Inferior parietal cortex (tissue), 1 donor: Measurements from ENCODE around the gene LCK.
"Not testable (repeated sequence)": the region's sequence is repeated elsewhere in the genome, so short reads cannot be mapped to it uniquely, and the experiment has no call there.

Experiments
- DNase-seq: peaks from one replicate; pipeline ENCODE4 v3.0.0-alpha.2; 2016; ENCODE audit errors: extremely low spot score

LCK gene

DNA sequence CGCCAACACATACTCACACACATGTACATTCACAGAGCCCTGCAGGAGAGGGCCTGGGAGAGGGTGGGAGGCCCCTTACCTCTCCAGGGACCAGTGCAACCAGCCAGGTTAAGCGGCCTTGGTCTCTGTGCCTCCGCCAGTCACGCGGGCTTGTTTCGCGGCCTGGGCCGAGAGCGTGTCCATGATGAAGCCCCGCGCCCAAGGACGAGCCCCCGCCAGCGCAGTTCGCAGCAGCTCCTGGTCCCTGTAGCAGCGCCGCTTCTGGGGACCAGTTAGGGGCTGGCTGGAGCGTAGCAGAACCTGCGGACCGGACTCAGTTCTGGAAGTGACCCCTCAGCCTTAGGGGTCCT lies 11.3 kb upstream of the LCK start:
- DNase-seq, result no peak

DNA sequence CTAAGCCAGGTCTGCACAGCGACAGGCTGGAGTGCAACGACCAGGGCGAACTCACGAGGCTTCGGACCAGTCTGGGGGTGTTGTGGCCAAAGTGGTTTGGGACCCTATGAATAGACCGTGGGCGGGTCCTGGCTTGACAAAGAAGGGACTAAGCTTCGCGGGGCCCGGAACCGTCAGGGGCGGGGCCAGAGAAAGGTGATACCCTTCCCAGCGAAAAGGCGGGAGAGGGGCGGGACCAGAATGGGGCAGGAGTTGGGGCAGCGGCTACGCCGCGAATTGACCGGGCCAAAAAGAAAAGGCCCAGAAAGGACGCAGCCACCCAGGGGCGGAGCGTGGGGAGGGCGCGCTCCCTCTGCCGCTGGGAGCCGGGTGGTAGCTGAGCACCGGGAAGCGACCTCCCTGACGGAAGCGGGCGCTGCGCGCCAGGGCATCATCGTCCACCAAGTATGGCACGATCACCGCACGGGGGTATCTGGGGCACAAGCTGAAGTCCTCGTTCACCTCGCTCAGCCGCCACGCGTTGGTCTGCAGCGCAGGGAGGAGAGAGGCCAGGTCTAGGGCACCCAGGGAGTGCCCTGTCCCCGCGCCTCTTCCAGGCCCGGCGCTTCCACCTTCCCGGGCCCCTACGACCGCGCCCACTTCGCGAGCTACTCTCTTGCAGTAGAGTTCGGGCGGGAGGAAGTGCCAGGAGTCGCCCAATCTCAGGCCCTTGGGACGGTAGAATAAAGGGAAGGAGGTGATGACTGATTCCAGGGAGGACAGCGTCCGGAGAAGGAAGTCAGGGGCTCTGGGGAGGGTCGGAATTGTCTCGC lies 10.7 kb upstream of the LCK start:
- peak; percentile 39 for DNase-seq

DNA sequence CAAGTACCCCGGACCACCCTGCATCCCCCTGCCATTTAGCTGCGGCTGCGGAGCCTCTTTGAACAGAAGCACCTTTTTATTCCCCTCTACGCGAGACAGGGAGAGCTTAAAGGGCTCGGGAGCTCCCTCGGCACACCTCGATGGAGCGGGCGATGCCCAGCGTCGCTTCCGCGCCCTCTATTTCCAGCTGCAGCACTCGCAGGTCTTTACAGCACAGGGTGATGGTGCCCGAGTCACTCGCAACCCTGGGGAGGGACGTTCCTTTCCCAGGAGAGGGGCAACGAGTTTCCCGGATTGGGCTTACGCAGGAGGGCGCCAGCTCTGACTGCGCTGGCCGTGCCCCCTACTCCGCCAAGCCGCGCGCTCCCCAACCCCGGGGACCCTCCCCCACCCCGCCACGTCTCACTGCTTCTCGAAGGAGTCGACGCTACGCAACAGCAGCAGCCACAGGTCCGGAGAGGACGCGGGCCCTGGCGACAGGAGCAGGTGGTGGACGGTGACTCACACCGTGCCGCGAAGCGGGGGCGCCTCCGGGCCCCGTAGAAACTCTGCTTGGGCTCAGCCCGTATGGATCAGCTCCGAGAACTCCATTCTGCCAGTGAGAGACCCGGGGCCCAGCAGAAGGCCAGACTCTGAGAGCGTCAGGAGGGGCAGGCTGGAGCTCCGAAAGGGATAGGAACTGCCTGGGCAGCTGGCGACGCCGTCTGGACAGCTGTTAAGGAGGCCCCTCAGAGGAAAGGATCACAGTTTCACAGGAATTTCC lies 9.9 kb upstream of the LCK start:
- DNase-seq, result peak; percentile 15

DNA sequence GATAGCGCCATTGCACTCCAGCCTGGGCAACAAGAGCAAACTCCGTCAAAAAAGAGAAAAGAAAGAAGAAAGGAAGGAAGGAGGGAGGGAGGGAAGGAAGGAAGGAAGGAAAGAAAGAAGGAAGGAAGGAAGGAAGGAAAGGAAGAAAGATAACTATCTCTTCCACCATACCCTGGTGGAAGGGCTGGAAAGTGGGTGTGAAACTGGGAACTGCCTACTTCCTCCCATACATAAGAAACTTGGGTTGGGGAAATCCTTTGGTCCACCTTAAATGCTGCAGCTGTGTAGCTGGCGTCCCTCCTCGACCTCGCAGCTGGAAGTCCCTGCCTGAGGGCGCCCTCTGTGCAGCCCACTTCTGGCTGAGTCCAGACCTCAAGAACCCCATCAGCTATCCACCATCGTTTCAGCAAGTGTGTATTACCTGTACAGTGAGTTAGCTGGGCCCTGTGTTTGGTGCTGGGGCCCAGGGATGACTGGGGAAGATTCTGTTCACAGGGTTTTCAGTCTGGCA lies 8.7 kb upstream of the LCK start:
- peak; percentile 41 for DNase-seq

DNA sequence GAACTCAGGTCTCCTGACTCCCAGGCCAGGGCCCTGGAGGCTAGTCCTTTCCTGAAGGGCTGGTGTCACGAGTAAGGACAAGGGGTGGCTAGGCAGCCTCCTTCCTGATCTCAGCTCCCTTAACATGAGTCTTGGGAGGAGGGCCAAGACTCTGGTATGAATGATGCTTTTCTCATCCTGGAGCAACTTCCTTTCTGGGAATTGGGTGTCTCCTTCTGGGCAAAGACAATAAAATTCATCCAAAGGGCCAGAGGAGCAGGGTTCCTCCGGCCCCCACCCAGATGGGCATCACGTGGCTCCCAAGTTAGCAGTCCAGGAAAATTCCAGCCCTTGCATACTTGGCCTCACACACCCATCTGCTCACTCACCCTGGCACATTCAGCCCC lies 4.2 kb upstream of the LCK start, which contains the start of gene FAM167B:
FAM167B (plus strand) TSS at position 335 of the 386 bp plus-strand sequence. CDS start 200 bp downstream, outside the sequence.
- DNase-seq, result no peak

DNA sequence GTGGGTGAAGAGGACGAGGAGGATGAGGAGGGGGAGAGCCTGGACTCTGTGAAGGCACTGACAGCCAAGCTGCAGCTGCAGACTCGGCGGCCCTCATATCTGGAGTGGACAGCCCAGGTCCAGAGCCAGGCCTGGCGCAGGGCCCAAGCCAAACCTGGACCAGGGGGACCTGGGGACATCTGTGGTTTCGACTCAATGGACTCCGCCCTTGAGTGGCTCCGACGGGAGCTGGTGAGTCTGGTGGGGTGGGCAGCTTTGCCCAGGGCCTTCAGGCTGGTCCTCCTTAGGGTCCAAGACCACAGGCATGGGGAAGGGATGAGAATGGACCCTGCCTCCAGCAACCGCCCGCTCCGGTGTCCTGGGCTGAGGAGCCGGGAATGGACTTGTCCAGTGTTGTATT lies 3.6 kb upstream of the LCK start:
- no peak for DNase-seq

DNA sequence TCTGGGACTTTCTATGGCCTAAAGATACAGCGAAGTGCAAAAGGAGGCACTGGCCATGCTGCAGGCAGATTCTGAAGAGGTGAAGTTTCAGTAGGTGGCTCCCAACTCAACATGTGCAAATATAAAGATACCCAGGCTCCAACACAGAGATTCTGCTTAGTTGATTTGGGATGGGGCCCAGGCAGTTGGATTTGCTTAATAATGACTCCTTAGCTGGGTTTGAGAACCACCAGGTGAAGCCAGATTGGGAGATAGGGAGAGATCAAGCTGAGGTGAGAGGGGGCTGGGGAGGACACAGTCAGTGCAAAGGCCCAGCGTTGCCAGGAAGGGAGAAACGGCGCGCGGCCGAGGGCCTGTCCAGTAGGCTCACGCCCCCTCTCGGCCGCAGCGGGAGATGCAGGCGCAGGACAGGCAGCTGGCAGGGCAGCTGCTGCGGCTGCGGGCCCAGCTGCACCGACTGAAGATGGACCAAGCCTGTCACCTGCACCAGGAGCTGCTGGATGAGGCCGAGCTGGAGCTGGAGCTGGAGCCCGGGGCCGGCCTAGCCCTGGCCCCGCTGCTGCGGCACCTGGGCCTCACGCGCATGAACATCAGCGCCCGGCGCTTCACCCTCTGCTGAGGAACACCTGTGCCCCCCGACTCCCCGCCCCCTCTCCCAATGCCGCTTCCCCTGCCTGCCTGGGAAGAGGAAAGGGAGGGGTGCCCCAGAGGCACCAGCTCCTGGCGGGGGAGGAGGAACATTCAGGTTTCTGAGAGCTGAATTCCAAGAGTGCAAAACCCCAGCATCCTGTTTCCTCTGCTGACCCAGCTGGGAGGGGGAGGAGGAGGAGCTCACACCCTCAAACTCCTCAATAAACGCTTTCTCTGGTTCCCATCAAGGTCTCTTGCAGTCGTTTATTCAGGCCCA lies 2.8 kb upstream of the LCK start:
- no peak for DNase-seq

DNA sequence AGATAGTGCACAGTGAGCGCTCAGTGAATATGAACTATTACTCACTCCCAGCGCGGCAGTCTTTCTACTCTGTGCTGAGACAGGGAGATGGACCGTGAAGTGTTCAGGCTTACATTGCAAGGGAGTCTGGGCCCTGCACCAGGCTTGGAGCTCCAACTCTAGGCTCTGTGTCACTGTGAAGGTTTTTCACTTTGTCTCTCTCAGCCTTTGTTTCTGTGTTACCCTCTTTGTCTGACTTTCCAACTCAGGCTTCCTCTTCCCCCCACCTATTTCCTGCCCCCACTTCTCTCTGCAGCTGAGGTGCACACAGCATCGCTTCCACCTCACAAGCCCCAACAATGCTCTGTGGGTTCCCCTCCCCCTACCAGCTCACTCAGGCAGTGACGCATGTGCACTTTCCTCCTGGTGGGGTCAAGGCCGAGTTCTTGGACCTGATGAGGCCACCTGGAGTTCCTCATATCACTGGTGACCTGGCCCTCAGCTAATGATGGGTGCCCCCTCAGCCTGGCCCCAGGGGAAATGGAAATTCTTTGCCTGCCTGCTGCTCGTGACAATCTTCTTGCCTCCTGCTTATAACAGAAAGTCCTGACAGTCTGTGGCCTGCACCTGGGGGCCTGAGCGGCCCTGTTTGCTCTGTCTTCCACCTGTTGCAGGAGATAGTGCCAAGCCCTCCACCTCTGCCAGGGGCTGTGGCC lies 1.1 kb upstream of the LCK start:
- DNase-seq, result no peak

DNA sequence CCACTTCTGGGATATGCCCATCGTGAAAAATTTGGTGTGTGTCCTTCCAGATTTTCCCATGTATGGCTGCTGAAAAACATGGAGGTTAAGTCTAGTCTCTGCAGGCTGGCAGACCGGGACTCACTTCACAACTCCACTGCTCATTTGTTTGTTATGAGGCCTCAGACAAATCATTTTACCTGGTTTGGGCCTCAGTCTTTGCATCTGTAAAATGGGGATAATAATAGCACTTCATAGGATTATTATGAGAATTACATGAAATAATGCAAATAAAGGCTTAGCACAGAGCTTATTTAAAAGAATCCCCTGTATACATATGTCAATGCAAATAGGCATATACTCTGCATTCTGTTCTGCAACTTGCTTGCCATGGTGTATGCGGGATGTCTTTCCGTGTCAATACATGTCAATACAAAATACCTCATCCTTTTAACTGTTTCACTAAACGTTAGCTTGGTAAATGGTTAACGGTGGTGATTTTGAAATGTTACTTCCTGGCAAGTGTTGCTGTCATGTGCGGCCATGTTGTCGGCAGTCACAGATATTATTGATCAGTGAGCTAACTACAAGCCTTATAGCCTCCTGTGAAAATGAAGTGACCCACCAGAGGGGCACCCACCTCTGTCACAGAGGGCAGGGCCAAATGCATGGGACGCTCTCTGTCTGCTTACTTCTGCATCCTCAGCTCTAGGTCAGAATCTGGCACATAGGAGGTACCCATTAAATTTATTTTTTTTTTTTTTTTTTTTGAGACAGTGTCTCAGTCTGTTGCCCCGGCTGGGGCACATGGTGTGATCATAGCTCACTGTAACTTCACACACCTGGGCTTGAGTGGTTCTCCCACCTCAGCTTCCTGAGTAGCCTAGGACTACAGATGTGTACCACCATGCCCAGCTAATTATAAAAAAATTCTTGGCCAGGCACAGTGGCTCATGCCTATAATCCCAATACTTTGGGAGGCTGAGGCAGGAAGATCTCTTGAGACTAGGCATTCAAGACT lies 4.3 kb downstream of the LCK start:
- no peak for DNase-seq

DNA sequence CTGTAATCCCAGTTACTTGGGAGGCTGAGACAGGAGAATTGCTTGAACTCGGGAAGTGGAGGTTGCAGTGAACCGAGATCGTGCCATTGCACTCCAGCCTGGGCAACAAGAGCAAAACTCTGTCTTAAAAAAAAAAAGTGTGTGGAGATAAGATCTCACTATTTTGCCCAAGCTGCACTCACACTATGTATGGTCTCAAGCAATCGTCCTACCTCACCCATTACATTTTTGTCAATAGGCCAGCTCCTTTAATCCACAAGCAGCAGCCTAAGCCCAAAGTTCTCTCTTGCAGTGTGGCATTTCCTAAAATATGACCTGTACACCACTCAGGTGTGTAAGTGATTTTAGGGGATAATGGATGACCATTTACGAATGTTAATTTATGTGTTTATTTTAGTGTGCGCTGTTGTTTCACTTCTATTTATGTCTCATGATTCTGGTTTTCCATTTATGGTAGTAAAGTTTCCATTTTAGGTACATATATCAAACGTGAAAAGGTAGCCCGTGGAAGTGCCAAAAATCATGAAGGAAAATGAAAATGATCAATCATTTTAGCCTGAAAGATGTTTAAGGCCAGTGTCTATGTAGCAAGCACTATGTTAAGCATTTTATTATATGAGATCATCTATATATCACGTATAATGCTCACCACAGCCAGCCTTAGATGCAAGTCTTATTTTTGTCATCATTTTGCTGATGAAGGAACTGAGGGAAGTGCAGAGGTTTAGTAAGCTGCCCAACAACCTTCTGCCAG lies 5.6 kb downstream of the LCK start:
- no peak for DNase-seq

DNA sequence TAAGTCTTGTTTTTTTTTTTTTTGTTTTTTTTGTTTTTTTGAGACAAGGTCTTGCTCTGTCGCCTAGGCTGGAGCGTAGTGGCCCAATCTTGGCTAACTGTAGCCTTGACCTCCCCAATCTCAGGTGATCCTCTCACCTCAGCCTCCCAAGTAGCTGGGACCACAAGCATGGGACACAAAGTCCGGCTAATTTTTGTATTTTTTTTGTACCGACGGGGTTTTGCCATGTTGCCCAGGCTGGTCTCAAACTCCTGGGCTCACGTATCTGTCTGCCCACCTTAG lies 6.1 kb downstream of the LCK start:
- no peak for DNase-seq

DNA sequence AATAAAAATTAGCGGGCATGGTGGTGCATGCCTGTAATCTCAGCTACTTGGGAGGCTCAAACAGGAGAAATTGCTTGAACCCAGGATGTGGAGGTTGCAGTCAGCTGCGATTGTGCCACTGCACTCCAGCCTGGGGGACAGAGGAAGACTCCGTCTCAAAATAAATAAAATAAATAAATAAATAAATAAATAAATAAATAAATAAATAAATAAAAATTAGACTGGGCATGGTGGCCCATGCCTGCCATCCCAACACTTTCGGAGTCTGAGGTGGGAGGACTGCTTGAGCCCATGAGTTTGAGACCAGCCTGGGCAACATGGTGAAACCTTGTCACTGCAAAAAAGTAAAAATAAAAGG lies 12.2 kb downstream of the LCK start:
- DNase-seq, result not testable (repeated sequence)

DNA sequence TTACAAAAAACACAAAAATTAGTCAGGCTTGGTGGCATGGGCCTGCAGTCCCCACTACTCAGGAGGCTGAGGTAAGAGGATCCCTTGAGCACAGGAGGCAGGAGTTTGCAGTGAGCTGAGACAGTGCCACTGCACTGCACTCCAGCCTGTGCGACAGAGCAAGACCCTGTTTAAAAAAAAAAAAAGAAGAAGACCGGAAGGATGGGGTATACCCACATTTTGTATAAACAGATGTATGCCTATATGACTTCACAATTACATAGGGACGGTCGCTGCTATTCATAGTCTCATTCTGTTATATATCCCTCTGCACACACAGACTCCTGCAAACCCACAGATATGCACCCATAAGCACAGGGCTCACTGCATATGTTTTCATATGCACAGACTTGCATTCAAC lies 12.7 kb downstream of the LCK start:
- no peak for DNase-seq

DNA sequence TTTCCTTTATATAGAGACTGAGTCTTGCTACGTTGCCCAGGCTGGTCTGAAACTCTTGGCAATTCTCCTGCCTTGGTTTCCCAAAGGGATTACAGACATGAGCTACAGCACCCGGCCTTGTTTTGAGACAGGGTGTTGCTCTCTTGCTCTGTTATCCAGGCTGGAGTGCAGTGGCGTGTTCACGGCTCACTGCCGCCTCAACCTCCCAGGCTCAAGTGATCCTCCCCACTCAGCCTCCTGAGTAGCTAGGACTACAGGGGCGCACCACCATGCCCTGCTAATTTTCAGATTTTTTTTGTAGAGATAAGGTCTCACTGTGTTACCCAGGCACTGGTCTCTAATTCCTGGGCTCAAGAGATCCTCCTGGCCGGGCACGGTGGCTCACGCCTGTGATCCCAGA lies 14.8 kb downstream of the LCK start:
- DNase-seq, result no peak

DNA sequence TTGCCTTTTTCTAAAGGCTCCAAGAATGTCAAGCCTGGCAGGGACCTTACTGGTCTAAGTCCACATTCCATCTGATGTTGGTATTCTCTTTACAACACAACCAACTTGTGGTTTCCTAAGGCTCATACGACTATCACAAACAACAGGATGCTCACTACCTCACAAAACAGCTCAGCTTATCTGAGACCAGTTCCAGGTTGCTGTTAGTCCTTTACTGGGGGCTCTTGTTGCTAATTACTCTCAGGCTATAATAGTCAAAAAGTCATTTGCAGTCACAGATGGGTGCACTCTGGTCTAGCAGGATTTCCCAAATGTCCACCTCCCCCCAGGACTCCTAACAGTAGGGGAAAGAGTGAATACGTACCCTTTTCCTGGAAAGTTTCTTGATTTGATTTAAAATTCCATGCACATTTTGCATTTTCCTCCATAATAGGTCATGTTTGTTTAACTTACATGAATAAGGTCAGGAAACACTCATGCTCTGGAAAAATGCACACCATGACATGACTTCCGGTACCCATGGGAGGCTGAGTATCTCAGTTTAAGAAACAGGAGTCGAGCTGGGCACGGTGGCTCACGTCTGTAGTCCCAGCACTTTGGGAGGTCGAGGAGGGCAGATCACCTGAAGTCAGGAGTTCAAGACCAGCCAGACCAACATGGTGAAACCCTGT lies 16.0 kb downstream of the LCK start:
- DNase-seq, result no peak

DNA sequence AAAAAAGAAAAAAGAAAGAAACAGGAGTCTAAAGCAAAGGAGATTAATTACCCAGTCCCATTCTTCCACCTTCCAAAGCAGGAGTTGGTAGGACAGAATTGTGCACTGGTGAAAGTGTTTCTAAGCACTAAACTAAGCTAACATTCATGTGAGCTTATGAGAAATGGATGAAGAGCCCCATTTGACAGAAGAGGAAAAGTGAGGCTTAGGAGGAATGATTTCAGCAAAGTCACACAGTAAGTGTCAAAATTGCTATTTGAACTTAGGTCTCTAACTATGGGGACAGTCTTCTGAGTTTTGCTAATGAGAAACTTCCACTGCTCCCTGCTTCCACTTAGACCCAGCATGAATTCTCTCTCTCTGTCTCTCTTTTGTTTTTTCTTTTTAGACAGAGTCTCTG lies 18.7 kb downstream of the LCK start:
- DNase-seq, result no peak

DNA sequence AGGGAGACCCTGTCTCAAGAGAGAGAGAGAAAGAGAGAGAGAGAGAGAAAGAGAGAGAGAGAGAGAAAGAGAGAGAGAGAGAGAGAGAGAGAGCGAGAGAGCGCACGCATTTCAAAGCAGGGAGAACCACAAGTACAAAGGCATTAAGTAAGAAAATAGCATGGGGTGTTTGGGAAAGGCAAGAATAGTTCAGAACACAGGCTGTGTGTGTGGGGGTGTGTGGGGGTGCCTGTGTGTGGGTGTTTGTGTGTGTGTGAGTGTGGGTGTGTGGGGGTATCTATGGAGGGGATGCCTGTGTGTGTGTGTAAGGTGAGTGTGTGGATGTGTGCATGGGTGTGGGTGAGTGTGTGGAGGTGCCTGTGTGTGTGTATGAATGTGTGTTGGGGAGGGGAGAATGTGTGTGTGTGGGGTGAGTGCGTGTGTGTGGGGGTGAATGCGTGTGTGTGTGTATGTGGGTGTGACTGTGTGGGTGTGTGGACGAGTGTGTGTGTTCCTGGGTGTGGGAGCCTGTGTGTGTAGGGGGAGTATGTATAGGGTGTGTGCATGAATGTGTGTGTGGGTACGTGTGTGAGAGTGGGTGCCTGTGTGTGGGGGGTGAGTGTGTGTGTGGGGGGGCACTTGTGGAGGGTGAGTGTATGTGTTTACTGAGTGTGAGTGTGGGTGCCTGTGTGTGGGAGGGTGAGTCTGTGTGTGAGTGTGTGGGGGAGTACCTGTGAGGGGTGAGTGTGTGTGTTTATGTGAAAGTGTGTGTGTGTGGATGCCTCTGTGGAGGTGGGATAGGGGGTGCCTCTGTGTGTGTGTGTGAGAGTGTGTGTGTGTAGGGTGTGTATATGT lies 21.7 kb downstream of the LCK start:
- no peak for DNase-seq
